Thymus (tissue), 11 donors: Measurements from ENCODE around the gene MTFR1L. TPM values are rescaled to one million over a fixed set of nuclear protein-coding genes. Genes with fewer than 3 reads are reported as not detected.

Experiments
- DNase-seq, 9 donors: peaks; one replicate each; pipeline ENCODE4 v3.0.0-alpha.2; 2013; ENCODE audit warnings: low spot score in 9 of 9, low read depth in 6 of 9, missing footprints in 1 of 9
- H3K27ac ChIP-seq, 2 donors: one replicate each; pipeline ENCODE4 v1.5.1; 2013; ENCODE audit warnings: control low read depth in 1 of 2, low read depth in 1 of 2, low read length in 1 of 2, mild to moderate bottlenecking in 1 of 2, moderate library complexity in 1 of 2
- H3K27me3 ChIP-seq, 2 donors: one replicate each; pipeline ENCODE4 v1.5.1; 2013; ENCODE audit warnings: low read length in 1 of 2; ENCODE audit not compliant: control insufficient read depth in 2 of 2, insufficient read depth in 1 of 2
- H3K36me3 ChIP-seq, 2 donors: one replicate each; pipeline ENCODE4 v1.5.1; 2013; ENCODE audit warnings: low read length in 1 of 2, mild to moderate bottlenecking in 1 of 2, moderate library complexity in 1 of 2; ENCODE audit not compliant: control insufficient read depth in 2 of 2, insufficient read depth in 2 of 2
- H3K4me1 ChIP-seq, 2 donors: one replicate each; pipeline ENCODE4 v1.5.1; 2013; ENCODE audit warnings: low read length in 2 of 2; ENCODE audit not compliant: control insufficient read depth in 2 of 2, insufficient read depth in 2 of 2
- H3K4me3 ChIP-seq, 2 donors: one replicate each; pipeline ENCODE4 v1.5.1; 2013; ENCODE audit warnings: low read length in 2 of 2, control low read depth in 1 of 2, mild to moderate bottlenecking in 1 of 2
- H3K9me3 ChIP-seq, 2 donors: one replicate each; pipeline ENCODE4 v1.5.1; 2013; ENCODE audit warnings: low read length in 1 of 2, mild to moderate bottlenecking in 1 of 2; ENCODE audit not compliant: control insufficient read depth in 2 of 2, insufficient read depth in 1 of 2
- WGBS: extraction: QIAGEN DNeasy Blood & Tissue Kit; methylation state at CpG from one replicate; pipeline ENCODE4 v1.1.7; 2013; 5-methylcytosine and 5-hydroxymethylcytosine counted together
- polyA plus RNA-seq: library from polyadenylated mRNA; stranded (reverse); fragments of 200-250 nt; gene quantifications from one replicate; pipeline ENCODE4 v1.2.3, GENCODE V29; 2013
- total RNA-seq: library from RNA; stranded (reverse); fragments of 120-200 nt; gene quantifications from one replicate; pipeline ENCODE4 v1.2.4, GENCODE V29; 2013
- donor health status: healthy.

The MTFR1L gene
- total and polyA plus RNA-seq, 2 donors: 21.5 to 53.9 TPM

DNA sequence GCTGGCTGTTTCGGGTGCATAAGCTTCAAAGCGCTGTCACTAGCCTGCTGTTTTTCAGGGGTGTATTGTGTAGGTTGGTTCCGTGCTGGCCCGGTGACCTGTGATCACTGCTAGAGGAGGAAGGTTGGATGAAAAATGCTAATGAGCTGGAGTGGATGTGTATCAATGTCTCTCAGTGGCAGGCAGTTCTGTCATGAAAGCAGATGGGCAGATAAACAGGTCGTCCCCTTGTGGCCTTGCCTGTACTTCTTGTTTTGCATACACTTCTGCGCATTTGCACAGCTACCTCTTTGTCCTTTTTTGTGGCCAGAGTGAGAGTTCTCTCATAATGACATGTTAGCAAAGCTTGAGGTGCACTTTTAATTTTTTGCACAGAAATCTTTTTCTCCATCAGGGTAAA, 16.8 kb upstream of the MTFR1L start:
- Histone ChIP-seq H3K27ac (no peak overlapping the region), H3K4me3 (no peak overlapping the region), H3K9me3 (peaks cover 0 to 4% of the 10 kb centered on the region in 2 donors), H3K4me1 (peaks cover 9 to 16% of the 10 kb centered on the region in 2 donors), H3K27me3 (peaks cover 5 to 33% of the 10 kb centered on the region in 2 donors), H3K36me3 (no peaks in the 10 kb centered on the region)
- 67% methylated on average over 6 of the region's 6 CpGs for WGBS
- DNase-seq: no peak

DNA sequence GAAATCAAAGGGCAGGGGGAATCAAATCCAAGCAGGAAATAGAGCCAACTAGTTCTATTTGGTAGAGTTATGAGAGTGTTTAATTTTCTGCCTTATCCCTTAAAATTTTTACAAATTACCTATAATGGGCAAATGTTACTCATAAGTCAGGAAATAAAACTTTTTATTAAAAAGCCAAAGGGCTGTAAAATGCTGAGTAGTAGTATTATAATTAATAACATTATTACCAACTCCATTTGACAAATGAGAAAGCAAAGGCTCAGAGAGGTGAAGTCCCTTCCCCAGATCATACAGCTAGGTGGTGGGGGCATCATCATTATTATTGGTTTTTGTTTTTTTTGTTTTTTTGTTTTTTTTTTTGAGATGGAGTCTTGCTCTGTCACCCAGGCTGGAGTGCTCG, 16.4 kb upstream of the MTFR1L start:
- 98% methylated on average over 1 of the region's 1 CpG for WGBS
- H3K27me3 ChIP-seq: peaks cover 5 to 31% of the 10 kb centered on the region in 2 donors
- peaks cover 9 to 16% of the 10 kb centered on the region in 2 donors for H3K4me1 ChIP-seq

DNA sequence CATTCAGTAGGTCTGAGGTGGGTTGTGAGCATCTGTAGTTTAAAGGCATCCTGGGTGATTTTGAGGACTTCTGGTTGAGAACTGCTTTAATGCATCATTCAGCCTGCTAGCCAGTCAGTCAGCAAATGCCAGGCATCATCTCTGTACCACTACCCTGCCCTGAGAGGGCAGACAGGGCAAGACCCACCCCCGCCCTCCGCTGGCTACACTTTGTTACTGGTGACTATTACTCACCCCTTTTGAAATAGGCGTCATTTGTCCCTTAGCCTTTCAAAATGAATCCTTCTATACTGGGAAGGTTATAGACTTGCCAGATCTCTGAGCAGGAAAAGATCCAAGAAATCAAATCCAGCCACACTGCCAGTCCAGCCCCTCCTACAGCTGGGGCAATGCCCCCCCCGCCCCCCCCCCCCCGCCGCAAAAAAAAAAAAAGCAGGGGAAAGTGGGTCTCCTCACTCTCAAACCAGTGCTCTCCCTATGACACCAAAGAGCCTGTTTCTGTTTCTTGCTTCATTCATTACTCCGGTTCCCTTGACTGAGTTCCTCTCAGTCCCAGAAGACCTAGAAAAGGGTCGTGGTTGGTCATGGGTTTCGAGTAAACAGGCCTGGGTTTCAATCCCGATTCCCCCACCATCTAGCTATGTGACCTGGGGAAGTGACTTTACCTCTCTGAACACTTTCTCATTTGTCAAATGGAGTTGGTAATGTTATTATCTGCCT, 15.3 kb upstream of the MTFR1L start:
- 94% methylated on average over 10 of the region's 10 CpGs for WGBS
- Histone ChIP-seq H3K9me3 (peaks cover 0 to 4% of the 10 kb centered on the region in 2 donors), H3K4me3 (no peak overlapping the region), H3K27ac (no peak overlapping the region), H3K27me3 (peaks cover 5 to 23% of the 10 kb centered on the region in 2 donors), H3K4me1 (peaks cover 3 to 11% of the 10 kb centered on the region in 2 donors), H3K36me3 (peaks cover 0 to 5% of the 10 kb centered on the region in 2 donors)
- DNase-seq: no peak

More for the DNA sequence above, 16.4 kb upstream of the MTFR1L start:
- Histone ChIP-seq H3K4me3 (no peak overlapping the region), H3K9me3 (peaks cover 0 to 4% of the 10 kb centered on the region in 2 donors), H3K36me3 (no peaks in the 10 kb centered on the region), H3K27ac (no peak overlapping the region)
- DNase-seq: no peak

DNA sequence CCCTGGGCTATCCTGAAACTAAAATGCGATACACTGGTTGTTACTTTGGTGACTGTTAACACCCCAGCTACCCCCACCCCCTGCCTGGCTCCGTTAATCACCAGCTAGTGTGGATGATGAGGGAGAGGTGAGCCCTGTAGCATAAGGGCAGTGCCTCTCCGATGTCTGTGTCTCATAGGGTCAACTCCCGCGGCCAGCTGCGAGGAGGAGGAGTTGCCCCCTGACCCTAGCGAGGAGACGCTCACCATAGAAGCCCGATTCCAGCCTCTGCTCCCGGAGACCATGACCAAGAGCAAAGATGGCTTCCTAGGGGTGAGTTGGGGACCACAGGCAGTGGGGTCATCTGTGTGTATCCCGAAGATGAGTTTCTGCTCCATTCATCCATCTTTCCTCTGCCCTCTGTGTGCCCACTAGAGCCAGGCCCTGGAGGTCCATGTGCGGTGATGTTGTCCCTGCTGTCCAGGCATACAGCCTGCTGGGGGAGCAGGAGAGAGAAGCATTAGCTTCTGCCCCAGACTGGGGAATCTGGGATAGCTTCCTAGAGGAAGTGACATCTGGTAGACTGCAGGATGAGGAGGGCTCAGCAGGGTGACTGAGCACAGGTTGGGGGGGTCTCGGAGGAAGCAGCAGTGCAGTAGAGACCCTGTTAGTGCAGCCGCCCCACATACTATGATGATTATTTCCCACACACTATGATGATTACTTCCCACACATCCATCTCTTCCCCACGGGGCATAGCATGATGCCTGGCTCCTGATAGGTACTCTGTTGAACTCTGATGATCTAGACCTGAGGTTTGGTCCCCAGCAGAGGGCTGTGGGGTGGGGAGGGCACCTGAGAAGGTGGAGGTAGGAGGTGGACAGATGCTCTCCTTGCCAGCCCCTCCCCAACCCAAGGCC, 14.5 kb upstream of the MTFR1L start:
- WGBS: 97% methylated on average over 15 of the region's 15 CpGs
- no peak overlapping the region for H3K27ac ChIP-seq
- peaks cover 0 to 5% of the 10 kb centered on the region in 2 donors for H3K36me3 ChIP-seq
- H3K9me3 ChIP-seq: peaks cover 0 to 4% of the 10 kb centered on the region in 2 donors
- H3K4me3 ChIP-seq: no peak overlapping the region
- H3K4me1 ChIP-seq: peaks cover 0 to 6% of the 10 kb centered on the region in 2 donors
- peaks cover 5 to 18% of the 10 kb centered on the region in 2 donors for H3K27me3 ChIP-seq
- no peak for DNase-seq

DNA sequence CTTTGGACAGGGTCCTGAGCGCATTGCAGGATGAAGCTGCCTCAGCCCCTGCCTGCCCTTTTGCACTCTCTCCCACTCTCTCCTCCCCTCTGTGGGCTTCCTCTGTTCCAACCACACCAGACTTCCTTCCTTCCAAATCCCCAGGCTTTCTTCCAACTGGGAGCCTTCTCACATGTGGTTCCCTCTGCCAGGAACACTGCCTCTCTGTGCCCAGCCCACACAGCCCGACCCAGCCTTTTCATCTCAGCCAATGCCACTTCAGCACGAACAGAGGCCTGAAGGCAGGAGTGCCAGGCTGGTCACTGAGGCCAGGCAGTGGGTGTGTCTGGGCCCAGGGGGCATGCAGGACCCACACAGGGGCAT, 13.9 kb upstream of the MTFR1L start:
- H3K36me3 ChIP-seq: peaks cover 0 to 5% of the 10 kb centered on the region in 2 donors
- H3K9me3 ChIP-seq: peaks cover 0 to 1% of the 10 kb centered on the region in 2 donors
- no peak overlapping the region for H3K27ac ChIP-seq
- H3K4me1 ChIP-seq: peaks cover 0 to 1% of the 10 kb centered on the region in 2 donors
- peaks cover 2 to 12% of the 10 kb centered on the region in 2 donors for H3K27me3 ChIP-seq
- H3K4me3 ChIP-seq: no peak overlapping the region
- no peak for DNase-seq
- 90% methylated on average over 3 of the region's 3 CpGs for WGBS

DNA sequence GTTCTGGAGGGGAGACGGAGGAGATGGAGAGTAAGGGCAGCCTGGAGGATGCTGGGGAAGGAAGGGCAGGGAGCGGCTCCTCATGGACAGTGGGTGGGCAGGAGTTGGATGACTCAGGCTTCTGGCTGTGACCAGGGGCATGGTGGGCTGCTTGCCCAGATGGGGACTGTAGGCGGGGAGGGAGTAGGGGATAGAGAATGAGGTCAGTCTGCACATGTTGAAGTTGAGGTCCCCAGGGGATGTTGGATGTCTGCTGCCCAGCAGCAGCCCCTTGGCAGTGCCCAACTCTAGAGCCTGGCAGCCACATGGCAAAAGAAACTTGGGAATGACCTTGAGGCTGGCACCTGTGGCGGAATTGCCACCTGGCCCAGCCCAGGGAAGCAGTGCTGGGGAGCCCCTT, 13.3 kb upstream of the MTFR1L start:
- no peak for DNase-seq
- H3K27ac ChIP-seq: no peak overlapping the region
- H3K27me3 ChIP-seq: peaks cover 2 to 6% of the 10 kb centered on the region in 2 donors
- H3K36me3 ChIP-seq: peaks cover 0 to 5% of the 10 kb centered on the region in 2 donors
- no peaks in the 10 kb centered on the region for H3K9me3 ChIP-seq
- no peaks in the 10 kb centered on the region for H3K4me1 ChIP-seq
- H3K4me3 ChIP-seq: no peak overlapping the region
- WGBS: 98% methylated on average over 4 of the region's 4 CpGs

DNA sequence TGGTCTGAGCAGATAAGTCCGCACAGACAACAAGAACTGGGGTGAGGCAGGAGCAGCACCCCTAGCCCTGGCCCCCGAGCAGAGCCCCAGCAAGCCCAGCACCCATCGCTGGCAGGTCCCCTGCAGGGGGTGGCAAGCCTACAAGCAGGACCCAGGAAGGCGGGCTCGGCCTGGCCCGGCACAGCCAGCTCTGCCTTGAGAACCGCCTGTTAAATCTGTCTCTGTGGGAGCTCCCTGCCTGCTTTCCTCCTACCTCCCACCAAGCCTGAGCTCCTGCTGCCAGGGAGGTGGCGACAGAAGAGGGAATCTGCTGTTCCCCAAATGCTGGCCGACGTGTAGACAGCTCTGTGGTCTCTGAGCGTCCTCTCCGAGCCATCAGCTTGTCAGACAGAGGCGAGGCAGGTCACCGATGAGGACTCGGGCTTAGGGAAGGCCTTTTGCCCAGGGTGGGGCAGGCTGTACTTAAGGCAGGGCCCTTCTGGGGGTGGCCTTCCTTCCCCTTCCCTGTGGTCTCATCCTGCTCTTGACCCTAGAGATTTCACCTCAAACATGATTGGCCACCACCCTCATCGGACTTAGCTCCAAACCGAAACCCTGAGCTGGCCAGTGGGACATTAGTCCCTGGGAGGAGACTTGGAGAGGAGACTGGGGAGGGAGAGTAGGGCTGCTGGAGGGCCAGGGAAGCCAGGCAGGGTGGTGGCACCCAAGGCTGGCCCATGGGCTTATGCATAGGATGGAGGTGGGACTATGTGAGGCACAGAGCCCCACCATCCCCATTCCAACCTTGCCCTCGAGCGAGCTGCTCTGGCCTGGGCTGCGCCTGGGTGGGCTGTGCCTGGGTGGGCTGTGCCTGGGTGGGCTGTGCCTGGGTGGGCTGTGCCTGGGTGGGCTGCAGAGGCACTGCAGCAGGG, 12.0 kb upstream of the MTFR1L start:
- no peak overlapping the region for H3K27ac ChIP-seq
- H3K4me3 ChIP-seq: no peak overlapping the region
- H3K27me3 ChIP-seq: peaks cover 0 to 2% of the 10 kb centered on the region in 2 donors
- no peaks in the 10 kb centered on the region for H3K4me1 ChIP-seq
- WGBS: 98% methylated on average over 20 of the region's 20 CpGs
- peaks cover 0 to 5% of the 10 kb centered on the region in 2 donors for H3K36me3 ChIP-seq
- H3K9me3 ChIP-seq: no peaks in the 10 kb centered on the region
- DNase-seq: no peak

DNA sequence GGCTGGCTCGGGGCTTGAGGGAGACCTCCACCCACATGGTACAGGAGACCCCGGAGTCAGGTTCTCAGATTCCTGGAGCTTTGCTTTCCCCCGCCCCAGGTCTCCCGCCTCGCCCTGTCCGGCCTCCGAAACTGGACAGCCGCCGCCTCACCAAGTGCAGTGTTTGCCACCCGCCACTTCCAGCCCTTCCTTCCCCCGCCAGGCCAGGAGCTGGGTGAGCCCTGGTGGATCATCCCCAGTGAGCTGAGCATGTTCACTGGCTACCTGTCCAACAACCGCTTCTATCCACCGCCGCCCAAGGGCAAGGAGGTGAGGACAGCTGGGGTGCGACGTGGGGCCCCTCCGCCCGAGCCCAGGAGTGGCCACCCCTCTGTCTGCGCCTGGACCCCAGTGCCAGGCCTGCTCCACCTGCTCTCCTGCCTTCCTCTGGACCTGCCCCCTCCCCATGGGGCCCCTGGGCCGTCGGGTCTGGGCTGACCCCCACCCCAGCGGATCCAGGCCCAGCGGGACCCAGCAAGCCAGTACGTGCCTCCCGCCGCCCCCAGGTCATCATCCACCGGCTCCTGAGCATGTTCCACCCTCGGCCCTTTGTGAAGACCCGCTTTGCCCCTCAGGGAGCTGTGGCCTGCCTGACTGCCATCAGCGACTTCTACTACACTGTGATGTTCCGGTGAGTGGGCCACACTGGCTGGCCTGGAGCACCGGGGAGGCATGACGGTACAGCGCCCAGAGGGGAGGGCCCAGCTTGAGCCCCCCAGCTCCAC, 11.1 kb upstream of the MTFR1L start:
- 97% methylated on average over 34 of the region's 34 CpGs for WGBS
- DNase-seq: no peak
- Histone ChIP-seq H3K4me3 (no peak overlapping the region), H3K36me3 (peaks cover 4 to 5% of the 10 kb centered on the region in 2 donors), H3K4me1 (no peaks in the 10 kb centered on the region), H3K27me3 (peaks cover 0 to 2% of the 10 kb centered on the region in 2 donors), H3K27ac (no peak overlapping the region), H3K9me3 (no peaks in the 10 kb centered on the region)
